Osteocyte (in vitro differentiated cells): ENCODE measurements around the gene SLC25A39. TPM values are rescaled to one million over a fixed set of nuclear protein-coding genes. Genes with fewer than 3 reads are reported as not detected.

ENCODE experiments used
- DNase-seq: peaks from one replicate; pipeline ENCODE4 v3.0.0; 2021; ENCODE audit warnings: mixed read lengths; ENCODE audit not compliant: unreplicated experiment; ENCODE audit errors: extremely low spot score
- H3K27ac Mint-ChIP-seq: one replicate; pipeline ENCODE4 v1.8.0; 2021; ENCODE audit warnings: mild to moderate bottlenecking, mixed read lengths; ENCODE audit not compliant: unreplicated experiment
- H3K27me3 Mint-ChIP-seq: one replicate; pipeline ENCODE4 v1.8.0; 2021; ENCODE audit warnings: mixed read lengths; ENCODE audit not compliant: unreplicated experiment
- H3K36me3 Mint-ChIP-seq: one replicate; pipeline ENCODE4 v1.8.0; 2021; ENCODE audit warnings: mixed read lengths; ENCODE audit not compliant: unreplicated experiment
- H3K4me1 Mint-ChIP-seq: one replicate; pipeline ENCODE4 v1.8.0; 2021; ENCODE audit warnings: mixed read lengths; ENCODE audit not compliant: unreplicated experiment
- H3K4me3 Mint-ChIP-seq: one replicate; pipeline ENCODE4 v1.8.0; 2021; ENCODE audit warnings: mild to moderate bottlenecking, moderate library complexity, mixed read lengths; ENCODE audit not compliant: unreplicated experiment
- H3K9me3 Mint-ChIP-seq: one replicate; pipeline ENCODE4 v1.8.0; 2021; ENCODE audit warnings: mixed read lengths; ENCODE audit not compliant: unreplicated experiment
- total RNA-seq: library from RNA; stranded (reverse); gene quantifications from 2 replicates; pipeline ENCODE4 v1.2.1, GENCODE V29; 2021
- TF ChIP-seq, protein P1 (sequence below): fragments of 200-600 bp; sonication (generic); IDR thresholded peaks from 2 replicates; pipeline ENCODE4 v1.5.0; 2021; ENCODE audit warnings: antibody characterized with exemption, mild to moderate bottlenecking, moderate library complexity

Gene SLC25A39
- total RNA-seq, 1 donor from 2014 or later = 122 TPM

GRCh38 chr17:44324092-44324570 lies 492 bp downstream of the SLC25A39 start:
- DNase-seq = no peak
- Mint-ChIP-seq H3K4me3 (peak overlapping the region; percentile 79), H3K9me3 (no peaks in the 10 kb centered on the region), H3K27me3 (no peaks in the 10 kb centered on the region), H3K27ac (peak overlapping the region; percentile 47), H3K36me3 (peaks cover 7% of the 10 kb centered on the region), H3K4me1 (peaks cover 26% of the 10 kb centered on the region)
- TF ChIP-seq, protein P1, sequence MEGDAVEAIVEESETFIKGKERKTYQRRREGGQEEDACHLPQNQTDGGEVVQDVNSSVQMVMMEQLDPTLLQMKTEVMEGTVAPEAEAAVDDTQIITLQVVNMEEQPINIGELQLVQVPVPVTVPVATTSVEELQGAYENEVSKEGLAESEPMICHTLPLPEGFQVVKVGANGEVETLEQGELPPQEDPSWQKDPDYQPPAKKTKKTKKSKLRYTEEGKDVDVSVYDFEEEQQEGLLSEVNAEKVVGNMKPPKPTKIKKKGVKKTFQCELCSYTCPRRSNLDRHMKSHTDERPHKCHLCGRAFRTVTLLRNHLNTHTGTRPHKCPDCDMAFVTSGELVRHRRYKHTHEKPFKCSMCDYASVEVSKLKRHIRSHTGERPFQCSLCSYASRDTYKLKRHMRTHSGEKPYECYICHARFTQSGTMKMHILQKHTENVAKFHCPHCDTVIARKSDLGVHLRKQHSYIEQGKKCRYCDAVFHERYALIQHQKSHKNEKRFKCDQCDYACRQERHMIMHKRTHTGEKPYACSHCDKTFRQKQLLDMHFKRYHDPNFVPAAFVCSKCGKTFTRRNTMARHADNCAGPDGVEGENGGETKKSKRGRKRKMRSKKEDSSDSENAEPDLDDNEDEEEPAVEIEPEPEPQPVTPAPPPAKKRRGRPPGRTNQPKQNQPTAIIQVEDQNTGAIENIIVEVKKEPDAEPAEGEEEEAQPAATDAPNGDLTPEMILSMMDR = no peak

DNA sequence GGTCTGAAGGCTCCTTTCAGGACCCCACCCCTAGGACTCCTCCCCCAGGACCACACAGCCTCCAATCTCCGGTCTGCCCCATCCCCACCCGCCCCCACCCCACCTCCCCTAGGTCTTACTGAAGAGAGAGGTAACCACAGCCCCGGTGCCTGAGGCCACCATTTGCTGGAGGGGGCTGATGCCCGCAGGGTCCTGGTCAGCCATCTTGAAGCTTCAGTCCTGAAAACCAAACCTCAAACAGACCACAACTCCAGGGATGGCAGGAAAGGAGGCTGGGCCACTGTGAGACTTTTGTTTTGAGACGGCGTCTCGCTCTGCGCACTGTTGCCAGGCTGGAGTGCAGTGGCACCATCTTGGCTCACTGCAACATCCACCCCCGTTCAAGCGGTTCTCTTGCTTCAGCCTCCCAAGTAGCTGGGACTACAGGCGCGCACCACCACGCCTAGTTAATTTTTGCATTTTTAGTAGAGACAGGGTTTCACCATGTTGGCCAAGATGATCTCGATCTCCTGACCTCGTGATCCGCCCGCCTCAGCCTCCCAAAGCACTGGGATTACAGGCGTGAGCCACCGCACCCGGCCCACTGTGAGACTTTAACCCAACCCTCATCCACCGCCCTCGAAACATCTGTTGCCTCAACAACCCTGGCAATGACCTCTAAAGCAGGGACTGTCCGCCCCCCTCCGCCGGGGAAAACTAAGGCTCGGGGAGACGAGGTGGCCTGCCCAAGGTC lies 1.1 kb downstream of the SLC25A39 start:
- peaks cover 8% of the 10 kb centered on the region for H3K36me3 Mint-ChIP-seq
- H3K9me3 Mint-ChIP-seq = no peaks in the 10 kb centered on the region
- peak overlapping the region; percentile 79 for H3K4me3 Mint-ChIP-seq
- peaks cover 26% of the 10 kb centered on the region for H3K4me1 Mint-ChIP-seq
- TF ChIP-seq, protein P1 = no peak
- H3K27ac Mint-ChIP-seq = no peak overlapping the region
- DNase-seq = no peak
- H3K27me3 Mint-ChIP-seq = peaks cover under 1% of the 10 kb centered on the region

- Mint-ChIP-seq H3K36me3 (peaks cover 8% of the 10 kb centered on the region), H3K4me3 (no peak overlapping the region), H3K4me1 (peaks cover 24% of the 10 kb centered on the region), H3K27ac (no peak overlapping the region), H3K9me3 (no peaks in the 10 kb centered on the region), H3K27me3 (peaks cover 11% of the 10 kb centered on the region)
- TF ChIP-seq, protein P1 = no peak
- no peak for DNase-seq
Measured at GRCh38 chr17:44322236-44322895, 2.3 kb downstream of the SLC25A39 start.

GRCh38 chr17:44321246-44322120 lies 3.1 kb downstream of the SLC25A39 start:
- TF ChIP-seq, protein P1 = no peak

More at GRCh38 chr17:44321246-44322120, 3.1 kb downstream of the SLC25A39 start:
- peaks cover 20% of the 10 kb centered on the region for H3K27me3 Mint-ChIP-seq
- no peak overlapping the region for H3K27ac Mint-ChIP-seq
- no peak for DNase-seq
- no peaks in the 10 kb centered on the region for H3K9me3 Mint-ChIP-seq
- peaks cover 21% of the 10 kb centered on the region for H3K4me1 Mint-ChIP-seq
- no peak overlapping the region for H3K4me3 Mint-ChIP-seq
- peaks cover 8% of the 10 kb centered on the region for H3K36me3 Mint-ChIP-seq
